Stimulated activated memory B cell treated with anti-CD40 and anti-IgM and Interleukin-4, amounts not matched to agents 10 μg/mL and 1 μg/mL and 100 μg/mL, for 72 hours (primary cell): ENCODE data around the gene C1QC.
A peak's percentile ranks its signal among the peaks of the same experiment; 100 is the strongest.

Source experiments
- ATAC-seq: fragments of 150-1000 bp; cut with Tn5 transposase; 2 replicates; pipeline ENCODE4 v1.10.0; 2021
- H3K27ac Mint-ChIP-seq: one replicate; pipeline ENCODE4 v1.8.0; 2022; ENCODE audit warnings: mild to moderate bottlenecking, mixed read lengths
- H3K27me3 Mint-ChIP-seq: one replicate; pipeline ENCODE4 v1.8.0; 2022; ENCODE audit warnings: mixed read lengths
- H3K36me3 Mint-ChIP-seq: one replicate; pipeline ENCODE4 v1.8.0; 2022; ENCODE audit warnings: mixed read lengths
- H3K4me1 Mint-ChIP-seq: one replicate; pipeline ENCODE4 v1.8.0; 2022; ENCODE audit warnings: mixed read lengths
- H3K4me3 Mint-ChIP-seq: one replicate; pipeline ENCODE4 v1.8.0; 2022; ENCODE audit warnings: mild to moderate bottlenecking, moderate library complexity, mixed read lengths
- H3K9me3 Mint-ChIP-seq: one replicate; pipeline ENCODE4 v1.8.0; 2022; ENCODE audit warnings: mixed read lengths

The C1QC gene

GRCh38 chr1:22612671-22613571 lies 30.5 kb upstream of the C1QC start:
- no peak overlapping the region for H3K4me3 Mint-ChIP-seq
- H3K27ac Mint-ChIP-seq: no peak overlapping the region
- peaks cover 76% of the 10 kb centered on the region for H3K27me3 Mint-ChIP-seq
- no peaks in the 10 kb centered on the region for H3K9me3 Mint-ChIP-seq
- H3K36me3 Mint-ChIP-seq: no peaks in the 10 kb centered on the region
- ATAC-seq: no peak
- no peaks in the 10 kb centered on the region for H3K4me1 Mint-ChIP-seq

DNA sequence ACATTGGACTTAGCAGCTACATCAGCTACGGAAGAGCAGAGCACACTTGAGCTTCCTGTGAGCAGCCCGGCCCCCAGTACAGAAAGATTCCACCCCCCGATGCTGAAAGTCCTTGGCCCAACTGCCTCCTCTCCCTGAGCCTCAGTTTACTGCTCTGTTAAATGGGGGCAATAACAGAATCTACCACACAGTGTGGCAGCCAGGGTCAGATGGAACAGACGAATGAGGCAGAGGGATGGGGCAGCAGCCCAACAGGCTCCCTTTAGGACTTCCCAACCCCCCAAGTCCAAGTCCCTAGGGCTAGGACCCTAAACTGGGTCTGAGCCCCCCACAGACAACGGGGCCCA lies 29.9 kb upstream of the C1QC start:
- no peak for ATAC-seq
- Mint-ChIP-seq H3K27ac (no peak overlapping the region), H3K4me1 (no peaks in the 10 kb centered on the region), H3K36me3 (no peaks in the 10 kb centered on the region), H3K4me3 (no peak overlapping the region), H3K27me3 (peaks cover 76% of the 10 kb centered on the region), H3K9me3 (no peaks in the 10 kb centered on the region)

- Mint-ChIP-seq H3K4me3 (no peak overlapping the region), H3K27ac (no peak overlapping the region), H3K27me3 (peaks cover 76% of the 10 kb centered on the region), H3K36me3 (no peaks in the 10 kb centered on the region), H3K9me3 (no peaks in the 10 kb centered on the region), H3K4me1 (no peaks in the 10 kb centered on the region)
- no peak for ATAC-seq
Measured at GRCh38 chr1:22613951-22614350, 29.5 kb upstream of the C1QC start.

DNA sequence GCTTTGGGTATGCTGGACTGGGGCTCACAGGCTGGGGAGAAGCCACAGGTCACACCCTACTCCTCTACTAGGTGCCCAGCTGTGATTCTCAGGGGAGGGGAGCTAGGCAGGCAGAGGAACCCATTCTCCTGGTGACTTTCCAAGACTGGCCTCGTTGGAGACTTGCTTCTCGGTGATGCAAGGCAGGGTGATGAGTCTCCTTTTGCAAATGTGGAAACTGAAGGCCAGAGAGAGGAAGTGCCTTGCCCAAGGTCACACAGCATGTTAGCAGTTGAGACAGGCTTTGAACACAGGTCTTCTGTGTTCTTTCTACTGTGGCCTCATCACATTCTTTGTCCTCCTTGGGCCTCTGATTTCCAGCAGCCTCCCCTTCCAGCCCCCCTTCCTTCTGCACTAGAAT lies 27.5 kb upstream of the C1QC start:
- no peak for ATAC-seq
- peaks cover 70% of the 10 kb centered on the region for H3K27me3 Mint-ChIP-seq
- H3K36me3 Mint-ChIP-seq: no peaks in the 10 kb centered on the region
- H3K4me3 Mint-ChIP-seq: no peak overlapping the region
- H3K4me1 Mint-ChIP-seq: no peaks in the 10 kb centered on the region
- H3K27ac Mint-ChIP-seq: no peak overlapping the region
- H3K9me3 Mint-ChIP-seq: no peaks in the 10 kb centered on the region

- no peaks in the 10 kb centered on the region for H3K4me1 Mint-ChIP-seq
- H3K27ac Mint-ChIP-seq: no peak overlapping the region
- H3K27me3 Mint-ChIP-seq: peaks cover 63% of the 10 kb centered on the region
- no peaks in the 10 kb centered on the region for H3K36me3 Mint-ChIP-seq
- ATAC-seq: no peak
- no peak overlapping the region for H3K4me3 Mint-ChIP-seq
- H3K9me3 Mint-ChIP-seq: no peaks in the 10 kb centered on the region
Measured at GRCh38 chr1:22616571-22616970, 26.9 kb upstream of the C1QC start.

DNA sequence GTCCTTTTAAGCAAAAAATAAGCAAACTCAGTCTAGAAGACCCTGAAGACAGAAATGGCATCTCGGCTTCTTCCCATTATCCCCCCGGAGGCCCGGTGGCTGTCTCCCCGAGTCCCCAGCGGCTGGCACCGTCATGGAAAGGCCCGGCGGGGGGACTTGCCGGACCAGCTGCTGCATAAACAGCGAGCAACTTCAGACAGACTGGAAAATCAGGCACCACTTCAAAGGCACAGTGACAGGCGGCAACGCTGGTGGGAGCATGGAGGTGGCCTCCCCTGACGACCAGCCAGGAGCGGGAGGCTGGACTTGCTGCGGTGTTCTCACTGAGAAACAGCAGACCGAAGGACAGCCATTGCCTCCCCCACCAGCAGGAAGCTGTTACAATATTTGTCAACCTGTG lies 25.4 kb upstream of the C1QC start:
- no peaks in the 10 kb centered on the region for H3K36me3 Mint-ChIP-seq

DNA sequence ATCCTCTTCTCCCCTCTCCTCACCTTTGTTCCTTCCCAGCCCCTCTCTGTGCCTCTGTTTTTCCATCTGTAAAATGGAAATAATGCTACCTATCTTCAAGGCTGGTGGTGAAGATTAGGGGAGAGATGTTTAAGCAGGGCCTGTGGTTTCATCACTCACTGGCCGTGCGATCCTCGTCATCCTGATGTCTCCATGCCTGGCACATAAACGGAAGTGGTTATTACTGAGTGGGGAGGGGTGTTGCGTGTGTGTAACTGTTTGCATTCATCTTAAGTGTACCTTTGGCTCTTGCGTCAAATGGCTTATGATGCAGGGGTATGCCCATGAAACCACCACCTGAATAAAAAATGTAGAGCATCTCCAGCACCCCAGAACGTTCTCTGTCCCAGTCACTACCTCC lies 24.2 kb upstream of the C1QC start:
- H3K27me3 Mint-ChIP-seq: peaks cover 77% of the 10 kb centered on the region
- no peak overlapping the region for H3K4me3 Mint-ChIP-seq
- no peak for ATAC-seq
- H3K27ac Mint-ChIP-seq: no peak overlapping the region
- no peaks in the 10 kb centered on the region for H3K4me1 Mint-ChIP-seq
- H3K36me3 Mint-ChIP-seq: no peaks in the 10 kb centered on the region
- H3K9me3 Mint-ChIP-seq: no peaks in the 10 kb centered on the region

More for the DNA sequence above, 25.4 kb upstream of the C1QC start:
- no peak overlapping the region for H3K27ac Mint-ChIP-seq
- H3K9me3 Mint-ChIP-seq: no peaks in the 10 kb centered on the region
- no peak for ATAC-seq
- H3K4me1 Mint-ChIP-seq: no peaks in the 10 kb centered on the region
- H3K4me3 Mint-ChIP-seq: no peak overlapping the region
- peaks cover 69% of the 10 kb centered on the region for H3K27me3 Mint-ChIP-seq

- no peak for ATAC-seq
- H3K27ac Mint-ChIP-seq: no peak overlapping the region
- H3K4me1 Mint-ChIP-seq: no peaks in the 10 kb centered on the region
- H3K36me3 Mint-ChIP-seq: no peaks in the 10 kb centered on the region
- H3K4me3 Mint-ChIP-seq: no peak overlapping the region
- no peaks in the 10 kb centered on the region for H3K9me3 Mint-ChIP-seq
- H3K27me3 Mint-ChIP-seq: peaks cover 77% of the 10 kb centered on the region
Measured at GRCh38 chr1:22619798-22620197, 23.6 kb upstream of the C1QC start.

DNA sequence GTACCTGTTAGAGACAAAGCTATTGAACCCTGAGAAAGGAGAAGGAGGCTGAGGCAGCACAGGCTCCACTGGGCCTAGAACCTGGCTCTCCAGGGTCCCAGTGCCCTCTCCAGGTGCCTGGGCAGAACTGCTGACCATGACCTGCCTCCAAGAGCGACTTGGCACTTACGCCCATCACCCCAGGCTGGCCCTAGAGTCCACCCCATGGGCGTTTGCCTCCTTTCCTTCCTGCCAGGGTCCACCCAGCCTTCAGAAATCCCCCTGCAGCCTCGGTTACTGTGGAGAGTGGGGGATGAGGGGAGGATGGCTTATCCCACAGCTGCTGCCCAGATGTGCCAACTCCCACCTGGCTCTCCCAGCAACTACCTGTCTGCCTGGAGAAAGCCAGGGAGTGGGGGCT lies 21.7 kb upstream of the C1QC start:
- Mint-ChIP-seq H3K4me3 (no peak overlapping the region), H3K27me3 (peaks cover 70% of the 10 kb centered on the region), H3K27ac (no peak overlapping the region), H3K9me3 (no peaks in the 10 kb centered on the region), H3K36me3 (no peaks in the 10 kb centered on the region), H3K4me1 (no peaks in the 10 kb centered on the region)
- no peak for ATAC-seq

- Mint-ChIP-seq H3K27ac (no peak overlapping the region), H3K4me3 (no peak overlapping the region), H3K36me3 (no peaks in the 10 kb centered on the region), H3K9me3 (no peaks in the 10 kb centered on the region), H3K4me1 (no peaks in the 10 kb centered on the region), H3K27me3 (peaks cover 72% of the 10 kb centered on the region)
- ATAC-seq: peak; percentile 4
Measured at GRCh38 chr1:22625262-22625925, 18.0 kb upstream of the C1QC start.

DNA sequence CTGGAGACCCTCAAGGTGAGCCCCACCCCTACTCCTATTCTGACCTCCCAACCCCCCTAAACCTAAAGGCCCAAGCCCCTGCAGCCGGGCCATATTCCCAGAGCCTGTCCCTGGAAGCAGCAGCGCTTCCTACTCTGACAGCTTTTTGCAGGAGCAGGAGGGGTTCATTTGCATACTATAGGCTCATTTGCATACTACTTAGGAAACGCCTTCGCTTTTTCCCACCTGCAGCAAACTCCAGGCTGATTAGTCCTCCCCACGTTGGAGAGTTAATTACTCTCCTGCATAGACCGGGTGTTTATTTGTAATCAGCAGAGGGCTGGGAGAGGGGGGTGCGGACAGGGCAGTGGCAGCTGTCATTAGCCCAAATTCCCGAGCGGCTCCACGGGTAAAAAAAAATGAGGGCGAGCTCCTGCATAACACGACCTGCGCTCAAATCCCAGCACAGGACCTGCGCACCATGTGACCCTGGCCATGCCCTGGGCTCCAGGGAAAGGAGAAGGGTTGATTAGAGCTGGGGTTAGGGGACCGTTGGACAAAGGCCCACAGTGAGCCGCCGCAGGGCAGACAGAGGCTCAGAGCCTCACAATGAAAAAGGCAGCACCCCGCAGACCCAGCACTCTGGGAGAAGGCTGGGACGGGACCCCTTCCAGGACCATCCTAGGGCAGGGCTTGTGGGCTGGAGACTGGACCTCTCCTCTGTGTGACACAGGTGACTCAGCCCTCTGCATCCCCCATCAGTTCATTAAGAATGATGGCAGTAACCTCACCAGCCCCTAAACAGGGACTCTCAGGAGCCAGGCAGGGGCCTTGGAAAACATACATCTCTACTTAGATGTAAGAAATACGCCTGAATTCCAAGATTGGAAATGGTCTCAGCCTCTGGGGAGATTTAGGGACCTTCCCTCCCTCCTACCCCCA lies 16.9 kb upstream of the C1QC start:
- H3K36me3 Mint-ChIP-seq: no peaks in the 10 kb centered on the region
- H3K4me1 Mint-ChIP-seq: no peaks in the 10 kb centered on the region
- H3K27me3 Mint-ChIP-seq: peaks cover 75% of the 10 kb centered on the region
- H3K27ac Mint-ChIP-seq: no peak overlapping the region
- ATAC-seq: peak; percentile 12
- H3K9me3 Mint-ChIP-seq: no peaks in the 10 kb centered on the region
- no peak overlapping the region for H3K4me3 Mint-ChIP-seq

DNA sequence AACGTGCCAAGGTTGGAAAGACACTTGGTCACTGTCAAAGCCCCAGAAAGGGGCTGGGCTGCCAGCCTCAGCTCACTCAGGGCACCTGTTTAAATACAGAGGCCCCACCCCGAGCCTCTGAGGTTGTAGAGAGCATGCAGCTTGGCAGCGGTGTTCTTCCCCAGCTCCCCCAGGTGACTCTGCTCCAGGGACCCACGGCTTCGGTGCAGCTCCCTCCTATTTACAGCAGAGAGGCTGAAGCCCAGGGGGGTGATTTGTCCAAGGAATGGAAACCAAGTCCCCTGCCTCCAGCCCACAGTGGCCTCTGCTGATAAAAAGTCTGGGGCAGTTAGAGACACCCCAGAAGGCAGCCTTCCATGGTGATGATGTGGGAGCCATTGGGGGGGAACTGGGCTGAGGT lies 16.1 kb upstream of the C1QC start:
- no peak for ATAC-seq
- Mint-ChIP-seq H3K4me1 (no peaks in the 10 kb centered on the region), H3K27ac (no peak overlapping the region), H3K36me3 (no peaks in the 10 kb centered on the region), H3K27me3 (peaks cover 74% of the 10 kb centered on the region), H3K9me3 (no peaks in the 10 kb centered on the region), H3K4me3 (no peak overlapping the region)

- no peak overlapping the region for H3K27ac Mint-ChIP-seq
- ATAC-seq: no peak
- no peaks in the 10 kb centered on the region for H3K36me3 Mint-ChIP-seq
- H3K4me3 Mint-ChIP-seq: no peak overlapping the region
- H3K27me3 Mint-ChIP-seq: peaks cover 58% of the 10 kb centered on the region
- no peaks in the 10 kb centered on the region for H3K4me1 Mint-ChIP-seq
- no peaks in the 10 kb centered on the region for H3K9me3 Mint-ChIP-seq
Measured at GRCh38 chr1:22628698-22629444, 14.6 kb upstream of the C1QC start.

GRCh38 chr1:22629886-22630285 lies 13.5 kb upstream of the C1QC start:
- H3K27ac Mint-ChIP-seq: no peak overlapping the region
- no peaks in the 10 kb centered on the region for H3K4me1 Mint-ChIP-seq
- no peak for ATAC-seq
- no peaks in the 10 kb centered on the region for H3K36me3 Mint-ChIP-seq
- no peaks in the 10 kb centered on the region for H3K9me3 Mint-ChIP-seq
- H3K27me3 Mint-ChIP-seq: peaks cover 48% of the 10 kb centered on the region
- no peak overlapping the region for H3K4me3 Mint-ChIP-seq
